Measurements from ENCODE around the gene EIF5AL1.
"Not testable (repeated sequence)": the region's sequence is repeated elsewhere in the genome, so short reads cannot be mapped to it uniquely, and the experiment has no call there.

The EIF5AL1 gene

GRCh38 chr10:79488336-79488735, 24.0 kb upstream of the EIF5AL1 start:
- no peak for DNase-seq

- no peak for DNase-seq
Measured at GRCh38 chr10:79488870-79489269, 23.5 kb upstream of the EIF5AL1 start.

- no peak for DNase-seq
Measured at GRCh38 chr10:79490400-79491142, 21.8 kb upstream of the EIF5AL1 start.

GRCh38 chr10:79491143-79491835, 21.0 kb upstream of the EIF5AL1 start:
- no peak for DNase-seq

DNA sequence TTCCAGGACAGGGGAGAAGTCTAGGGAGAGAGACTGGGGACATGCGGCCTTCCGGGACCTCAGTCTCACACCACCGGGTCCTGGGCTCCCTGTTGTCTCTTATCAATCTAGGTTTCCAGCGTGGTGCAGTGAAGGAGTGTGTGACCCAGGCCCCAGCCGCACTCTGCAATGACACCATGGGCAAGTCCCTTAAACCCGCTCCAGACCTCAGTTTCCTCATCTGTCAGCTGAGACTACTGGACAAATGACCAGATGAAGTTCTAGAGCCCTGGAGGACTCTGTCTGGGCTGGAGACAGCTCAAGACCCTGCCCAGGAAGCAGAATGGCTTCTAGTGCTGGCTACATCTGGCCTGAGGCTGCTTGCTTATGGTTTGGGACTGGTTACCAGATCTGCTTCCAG, 20.1 kb upstream of the EIF5AL1 start:
- DNase-seq: no peak

GRCh38 chr10:79492839-79493238, 19.5 kb upstream of the EIF5AL1 start:
- no peak for DNase-seq

GRCh38 chr10:79493806-79494205, 18.5 kb upstream of the EIF5AL1 start:
- DNase-seq: no peak

GRCh38 chr10:79494871-79495705, 17.2 kb upstream of the EIF5AL1 start:
- no peak for DNase-seq

DNA sequence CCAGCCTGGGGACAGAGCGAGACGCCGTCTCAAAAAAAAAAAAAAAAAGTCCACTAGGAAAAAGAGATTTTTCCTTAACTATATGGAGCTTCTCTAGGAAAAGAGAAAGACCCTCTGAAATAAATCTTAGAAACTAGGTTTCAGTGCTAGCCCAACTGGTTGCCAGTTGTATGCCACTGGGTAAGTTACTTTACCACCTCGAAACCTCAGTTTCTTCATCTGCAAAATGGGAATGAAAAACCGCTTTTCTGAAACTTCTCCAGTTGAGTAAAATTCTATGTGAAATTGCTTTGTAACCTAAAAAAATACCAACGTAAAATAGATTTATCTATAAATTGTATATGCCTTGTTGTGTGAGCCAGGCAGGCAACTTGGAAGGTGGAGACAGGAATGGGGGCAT, 16.5 kb upstream of the EIF5AL1 start:
- DNase-seq: no peak

DNA sequence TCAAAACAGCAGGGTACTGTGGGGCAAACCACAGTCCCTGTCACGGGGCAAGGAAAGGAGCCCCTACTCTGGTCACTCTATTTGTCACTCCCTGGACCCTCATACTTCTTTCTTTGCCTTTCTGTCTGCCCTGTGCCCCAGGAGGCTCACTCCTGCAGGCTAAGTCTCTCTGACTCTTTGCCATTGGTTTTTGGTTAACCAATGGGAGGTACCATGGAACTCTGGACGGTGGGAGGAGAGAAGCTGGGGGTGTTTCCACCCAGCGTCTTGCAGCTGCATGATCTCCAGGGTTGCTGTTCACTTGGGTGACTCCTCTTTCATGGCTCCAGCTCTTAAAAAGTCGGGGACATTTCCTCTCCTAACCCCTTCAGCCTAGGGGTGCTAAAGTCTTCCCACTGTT, 15.4 kb upstream of the EIF5AL1 start:
- no peak for DNase-seq

GRCh38 chr10:79498291-79498829, 14.0 kb upstream of the EIF5AL1 start:
- no peak for DNase-seq

DNA sequence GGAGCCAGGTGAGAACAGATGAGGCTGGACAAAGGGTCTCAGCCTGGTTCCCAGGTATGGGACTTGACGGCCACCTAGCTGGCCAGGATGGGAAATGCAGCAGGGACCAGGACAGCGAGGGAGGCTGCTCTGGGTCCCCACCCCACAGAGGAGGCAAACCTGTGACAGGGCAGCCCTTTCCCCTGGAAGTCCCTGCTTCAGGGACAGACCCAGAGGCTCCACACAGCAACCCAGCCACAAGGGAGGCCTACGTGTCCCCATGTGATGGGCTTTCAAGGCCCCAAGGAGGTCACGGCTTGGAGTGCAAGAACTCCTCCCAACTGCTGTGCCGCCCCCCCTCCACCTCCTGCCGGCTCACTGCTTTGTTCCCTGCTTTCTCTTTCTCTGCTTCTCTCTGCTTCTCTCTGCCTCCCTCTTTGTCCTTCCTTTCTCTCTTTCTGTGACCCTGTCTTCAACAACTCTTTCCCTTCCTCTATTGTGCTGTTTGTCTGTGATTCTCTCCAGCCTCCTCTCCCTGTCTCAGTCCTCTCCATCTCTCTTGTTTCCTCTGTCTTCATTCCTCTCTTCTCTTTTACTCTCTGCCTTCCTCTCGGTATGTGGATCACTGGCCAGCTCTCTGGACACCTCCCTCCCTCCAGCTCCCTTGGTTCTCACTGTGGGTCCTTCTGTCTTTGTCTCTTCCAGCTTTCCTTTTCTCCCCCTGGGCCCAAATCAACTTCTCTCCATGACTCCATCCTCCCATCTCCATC, 9.6 kb upstream of the EIF5AL1 start:
- DNase-seq: no peak

GRCh38 chr10:79503787-79504186, 8.5 kb upstream of the EIF5AL1 start:
- not testable (repeated sequence) for DNase-seq

DNA sequence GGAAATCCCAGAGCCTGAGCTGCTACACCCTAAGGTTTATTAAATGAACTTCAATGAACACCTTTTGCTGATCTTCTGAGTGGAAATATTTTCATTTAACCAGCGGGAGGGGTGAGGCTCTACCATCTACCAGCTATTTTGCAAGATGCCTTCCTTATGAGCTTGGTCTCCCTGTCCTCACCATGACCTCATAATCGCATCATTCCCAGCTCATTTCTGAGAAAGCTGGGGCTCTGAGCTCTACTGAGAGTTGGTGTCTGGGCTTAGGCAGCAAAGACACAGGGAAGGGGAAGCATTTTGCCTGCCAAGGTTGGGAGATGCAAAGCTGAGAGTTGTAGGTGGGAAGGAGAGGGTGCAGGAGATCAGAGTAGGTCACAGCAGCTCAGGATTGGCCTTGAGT, 7.8 kb upstream of the EIF5AL1 start:
- DNase-seq: not testable (repeated sequence)

GRCh38 chr10:79505328-79505727, 7.0 kb upstream of the EIF5AL1 start:
- not testable (repeated sequence) for DNase-seq

GRCh38 chr10:79505829-79506228, 6.5 kb upstream of the EIF5AL1 start:
- DNase-seq: no peak

- no peak for DNase-seq
Measured at GRCh38 chr10:79507440-79508167, 4.7 kb upstream of the EIF5AL1 start.

- not testable (repeated sequence) for DNase-seq
Measured at GRCh38 chr10:79508245-79508644, 4.1 kb upstream of the EIF5AL1 start.

- not testable (repeated sequence) for DNase-seq
Measured at GRCh38 chr10:79509306-79509933, 2.9 kb upstream of the EIF5AL1 start.

DNA sequence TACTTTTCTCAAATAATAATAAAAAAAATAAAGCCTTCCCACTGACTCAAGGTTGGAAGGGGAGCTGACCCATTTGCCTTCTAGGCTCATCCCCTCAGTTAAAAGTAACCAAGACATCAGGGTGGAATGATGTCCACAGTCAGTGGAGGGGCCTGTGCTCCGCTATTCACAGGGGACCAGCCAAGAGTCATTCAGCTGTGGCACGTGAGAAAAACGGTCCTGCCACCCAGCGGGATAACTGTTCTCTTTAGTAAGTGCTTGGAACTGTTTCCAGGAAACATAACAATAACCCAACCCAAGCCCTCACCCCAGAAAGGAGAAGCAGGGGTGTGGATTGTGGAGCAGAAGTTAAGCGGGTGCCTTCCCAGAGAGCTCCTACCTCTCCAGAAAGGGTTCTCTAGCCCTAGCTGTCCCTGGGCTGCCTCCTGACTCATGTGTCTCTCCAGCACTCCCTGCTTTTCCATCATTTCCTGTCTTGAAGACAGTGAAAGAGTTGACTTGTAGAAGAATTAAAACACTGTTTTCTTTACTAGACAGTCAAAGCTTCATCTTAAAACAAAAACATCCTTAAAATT, 2.3 kb upstream of the EIF5AL1 start:
- DNase-seq: not testable (repeated sequence)

All from T-helper 9 cell (primary cell).